Stimulated activated naive CD4-positive, alpha-beta T cell (primary cell): Measurements from ENCODE around the gene TFPI.
"Not testable (repeated sequence)": the region's sequence is repeated elsewhere in the genome, so short reads cannot be mapped to it uniquely, and the experiment has no call there.

Experiments used
- DNase-seq, 6 experiments: peaks; one replicate each; lab custom pipeline; 2025; lab: John Stamatoyannopoulos, UW

Gene TFPI

DNA sequence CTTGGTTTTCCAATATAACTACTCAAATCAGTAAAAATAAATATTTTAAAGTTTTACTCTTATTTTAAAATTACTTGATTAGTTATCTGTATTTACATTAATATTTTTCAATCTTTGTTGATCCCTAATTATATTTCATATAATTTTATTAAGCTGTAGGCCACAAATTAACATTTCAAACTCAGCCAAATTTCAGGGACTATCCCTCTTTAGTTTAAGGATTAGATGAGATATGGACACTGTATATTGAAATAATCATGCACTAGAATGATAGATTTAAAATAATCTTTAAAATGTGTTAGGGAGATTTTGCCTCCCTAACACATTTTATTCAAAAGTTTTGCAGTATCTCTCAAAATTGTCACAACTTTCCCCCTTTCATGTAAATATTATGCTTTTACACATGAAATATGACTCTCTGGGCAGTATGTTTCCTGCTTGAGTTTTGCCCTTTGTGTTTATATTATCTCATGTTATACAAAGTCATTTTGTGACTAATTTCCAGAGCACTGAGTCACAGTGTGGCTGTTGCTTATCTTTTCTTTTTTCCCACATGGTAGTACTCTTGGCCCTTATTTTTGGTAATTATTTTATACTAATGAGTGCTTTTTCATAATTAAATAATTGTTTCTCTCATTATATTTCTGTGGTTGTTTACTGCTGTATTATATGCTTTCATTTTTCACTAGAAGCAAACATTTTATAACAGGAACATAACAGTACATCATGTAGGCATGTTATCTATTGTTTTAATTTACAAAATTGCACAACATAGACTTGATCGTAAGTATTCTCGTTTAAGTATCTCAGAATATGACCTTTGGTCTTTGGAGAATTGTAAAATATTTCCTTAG lies 1.2 kb downstream of the TFPI start:
- DNase-seq, result no peak

DNA sequence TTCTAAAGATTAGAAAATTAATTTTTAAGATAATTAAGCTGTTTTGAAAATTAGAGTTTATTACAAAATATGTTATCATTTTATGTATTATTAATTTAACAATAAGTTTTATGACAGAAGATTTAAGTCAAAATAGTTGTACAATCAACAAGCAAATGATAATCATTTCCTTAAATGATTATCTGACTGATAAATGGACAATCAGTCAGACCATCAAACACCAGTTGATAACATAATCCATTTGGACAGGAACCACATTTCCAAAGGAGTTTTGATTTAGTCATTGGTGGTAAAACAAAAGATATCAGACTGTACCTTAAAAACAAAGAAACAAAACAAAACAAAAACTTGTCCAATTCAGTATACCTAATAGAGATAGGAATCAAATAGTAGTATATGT lies 1.9 kb downstream of the TFPI start:
- DNase-seq, result no peak

DNA sequence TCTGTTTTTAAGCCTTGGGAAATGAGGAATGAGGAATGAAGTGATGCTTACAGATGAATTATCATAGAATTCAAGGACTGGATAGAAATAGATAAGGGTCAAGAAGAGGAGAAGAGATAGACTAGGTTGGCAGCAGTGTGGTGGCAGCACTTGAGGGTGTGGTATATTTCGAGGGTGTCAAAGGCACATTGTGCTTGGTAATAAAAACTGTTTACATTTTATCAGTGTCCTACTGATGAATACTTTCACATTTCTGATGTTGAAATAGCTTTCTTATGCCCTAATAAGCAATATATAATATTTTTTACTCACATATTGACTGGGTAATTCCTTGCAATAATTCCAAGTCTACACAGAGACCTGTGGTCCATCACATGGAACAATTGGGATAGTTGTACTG lies 3.4 kb downstream of the TFPI start:
- DNase-seq, result no peak

DNA sequence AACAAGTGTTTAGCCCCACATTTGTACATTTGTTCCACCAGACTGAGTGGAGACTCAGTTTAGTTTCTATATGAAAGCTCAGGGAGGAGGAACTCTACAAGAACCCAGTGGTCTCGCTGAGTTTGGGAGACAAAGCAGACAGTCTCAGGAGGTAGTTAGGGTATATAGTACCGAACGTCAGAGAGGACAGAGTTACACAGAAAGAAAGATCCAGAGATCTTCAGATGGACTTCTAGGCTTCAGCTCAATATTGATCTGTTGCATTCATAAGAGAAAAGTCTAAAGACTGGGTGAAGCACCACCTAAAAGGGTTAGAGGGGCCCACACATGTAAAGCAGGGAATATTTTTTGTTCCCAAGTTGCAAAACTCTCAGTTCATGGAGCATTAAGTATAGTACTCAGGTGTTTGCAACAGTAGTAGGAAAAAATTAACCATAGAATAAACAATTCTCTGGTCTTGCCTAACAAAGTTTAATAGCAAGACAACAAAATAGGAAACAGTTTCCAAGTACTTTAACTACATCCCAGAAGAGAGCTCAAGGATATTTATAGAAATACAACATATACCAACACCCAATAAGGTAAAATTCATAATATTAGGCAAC lies 4.2 kb downstream of the TFPI start:
- DNase-seq, result no peak

DNA sequence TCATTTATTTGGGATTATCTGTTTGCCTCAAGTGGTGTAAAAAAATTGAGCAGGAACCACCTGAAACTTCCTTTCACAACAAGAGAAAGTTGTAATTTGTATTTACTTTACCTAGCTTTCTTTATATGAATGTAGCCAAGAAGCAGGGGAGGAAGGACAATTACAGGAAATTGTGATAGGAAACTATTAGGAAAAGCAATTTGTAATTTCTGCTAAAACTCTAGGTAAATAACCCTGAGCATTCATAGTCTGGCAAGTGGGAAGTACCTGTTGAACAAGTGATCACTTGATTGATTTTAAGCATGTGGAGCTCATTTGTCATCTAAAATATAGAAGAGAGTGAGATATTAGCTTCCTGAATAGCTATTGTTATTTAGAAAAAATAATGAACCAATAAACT lies 5.0 kb downstream of the TFPI start:
- DNase-seq, result no peak

DNA sequence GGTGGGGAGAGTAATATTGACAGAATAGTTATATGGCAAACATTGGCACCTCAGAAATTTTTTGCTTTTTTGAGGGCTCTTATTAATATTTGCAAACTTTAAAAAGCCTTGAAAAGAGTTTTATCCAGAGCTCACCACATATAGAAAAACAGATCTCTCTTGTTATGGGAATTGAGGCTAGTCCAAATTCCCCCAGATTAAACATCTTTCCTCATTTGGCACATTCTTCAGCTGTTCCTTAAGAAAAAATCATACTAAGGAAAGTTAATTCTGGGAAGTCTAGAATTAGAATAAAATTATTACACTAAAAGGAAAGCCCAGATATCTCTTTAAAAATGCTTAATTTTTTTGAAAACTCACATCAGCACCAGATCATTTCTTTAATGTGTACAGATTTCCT lies 5.6 kb downstream of the TFPI start:
- DNase-seq, result no peak

DNA sequence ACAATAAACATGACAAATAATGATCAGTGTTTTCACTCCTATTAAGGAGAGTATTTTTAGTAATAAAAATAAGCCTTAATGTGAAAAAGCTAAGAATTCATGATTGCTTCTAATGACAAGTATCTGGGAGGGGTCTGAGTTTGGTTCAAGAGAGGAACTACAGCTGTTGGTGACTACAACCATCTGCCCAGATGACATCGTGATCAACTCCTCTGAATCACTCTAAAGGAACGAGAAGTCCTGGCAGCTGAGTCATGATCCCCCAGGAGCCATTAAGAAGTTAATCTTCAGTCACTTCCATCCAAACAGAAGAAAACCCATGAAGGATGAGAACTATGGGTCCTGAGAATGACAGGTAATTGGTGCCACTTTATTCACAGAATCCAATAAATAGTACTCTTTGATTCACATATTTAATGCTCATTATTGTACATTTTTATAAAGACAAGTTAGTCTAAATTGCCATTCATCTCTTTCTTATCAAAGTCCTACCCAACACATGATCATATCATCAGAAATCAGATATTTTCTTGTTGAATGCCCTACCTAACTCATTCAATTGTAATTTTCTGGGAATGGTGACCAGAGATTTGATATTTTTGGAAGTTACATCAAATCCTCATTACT lies 6.8 kb downstream of the TFPI start:
- DNase-seq, result no peak

DNA sequence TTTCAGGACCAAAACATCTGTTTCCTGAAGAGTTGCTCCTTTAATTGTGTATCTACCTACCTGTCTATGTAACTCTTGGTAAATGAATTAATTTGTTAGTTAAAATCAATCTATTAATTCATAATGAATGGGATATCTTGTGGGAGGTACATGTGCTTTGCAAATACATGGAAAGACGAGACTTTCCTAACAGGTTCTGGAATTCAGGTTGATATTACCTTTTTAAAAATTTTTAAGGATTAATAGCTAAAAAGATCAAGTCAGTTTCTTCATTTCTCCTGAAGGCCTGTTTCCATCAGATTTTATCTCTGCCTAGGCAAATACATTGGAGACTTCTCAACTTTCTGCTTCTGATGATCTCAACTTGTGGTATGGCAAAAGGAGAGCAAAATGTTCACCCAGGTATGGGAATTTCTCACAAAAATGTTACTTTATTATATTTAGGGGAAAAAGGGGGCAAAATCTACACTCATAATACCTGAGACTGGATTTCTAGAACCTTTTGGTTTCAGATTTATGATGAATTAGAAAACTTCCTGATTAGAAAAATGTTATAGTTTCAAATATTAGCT lies 7.4 kb downstream of the TFPI start:
- DNase-seq, result no peak

DNA sequence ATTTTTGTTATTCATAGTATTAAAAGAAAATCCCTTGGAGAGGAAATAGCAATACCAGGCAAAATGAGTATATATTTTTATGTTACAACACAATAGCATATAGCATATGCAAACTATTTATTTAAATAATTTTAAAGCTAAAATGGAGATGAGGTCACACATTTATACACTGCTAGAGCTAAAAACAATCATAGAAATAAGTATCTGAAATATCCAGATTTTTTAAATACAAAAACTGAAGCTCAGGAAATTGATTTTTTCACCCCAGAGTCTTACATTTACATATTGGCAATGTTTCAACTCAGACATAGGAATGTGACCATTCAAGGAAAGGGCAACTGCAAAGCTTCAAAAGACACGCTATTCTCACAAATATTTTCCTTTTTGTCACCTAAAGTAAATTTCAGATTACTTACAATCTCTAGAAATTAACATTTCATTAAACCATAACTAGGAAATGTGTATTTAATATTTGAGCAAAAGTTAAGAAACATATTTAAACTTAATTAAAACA lies 8.9 kb downstream of the TFPI start:
- no peak for DNase-seq

DNA sequence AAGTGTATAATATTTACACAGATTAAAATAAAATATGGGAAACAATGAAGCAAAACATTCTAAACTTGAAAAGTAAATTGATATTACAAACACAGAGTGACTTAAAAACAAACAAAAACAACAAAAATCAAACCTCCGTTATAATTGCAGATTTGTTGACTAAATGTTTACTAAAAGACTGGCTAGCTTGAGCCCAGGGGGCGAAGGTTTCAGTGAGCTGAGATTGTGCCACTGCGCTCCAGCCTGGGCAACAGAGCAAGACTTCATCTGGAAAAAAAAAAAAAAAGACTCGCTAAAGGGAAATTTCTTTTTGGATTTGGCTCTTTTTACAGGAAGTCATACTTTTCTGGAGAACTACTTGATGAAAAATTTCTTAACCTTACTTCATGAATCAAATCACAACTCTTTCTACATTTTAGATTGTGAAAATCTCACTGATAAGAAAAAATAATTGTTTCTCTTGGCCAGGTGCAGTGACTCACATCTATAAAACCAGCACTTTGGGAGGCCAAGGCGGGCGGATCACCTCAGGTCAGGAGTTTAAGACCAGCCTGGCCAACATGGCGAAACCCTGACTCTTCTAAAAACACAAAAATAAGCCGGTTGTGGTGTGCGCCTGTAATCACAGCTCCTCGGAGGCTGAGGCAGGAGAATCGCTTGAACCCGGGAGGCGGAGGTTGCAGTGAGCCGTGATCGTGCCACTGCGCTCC lies 9.7 kb downstream of the TFPI start:
- DNase-seq, result no peak

DNA sequence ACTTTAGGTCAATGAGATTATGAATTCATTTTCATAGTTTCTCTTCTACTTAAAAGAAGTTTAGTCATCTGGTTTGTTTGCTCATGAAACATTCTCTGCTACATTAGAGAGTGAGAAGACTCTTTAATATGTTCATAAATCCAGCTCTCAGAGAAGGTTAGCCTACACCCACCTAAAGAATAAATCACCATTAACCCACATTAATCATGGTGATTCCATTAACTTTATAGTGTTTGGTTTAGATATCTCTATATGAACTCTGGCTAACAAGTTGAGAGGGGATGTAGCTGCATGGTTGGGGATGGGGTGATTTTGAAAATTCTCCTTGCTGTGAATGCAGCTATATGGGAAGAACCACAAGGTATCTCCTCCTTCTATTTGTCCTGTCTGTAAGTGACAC lies 10.7 kb downstream of the TFPI start:
- DNase-seq, result no peak

DNA sequence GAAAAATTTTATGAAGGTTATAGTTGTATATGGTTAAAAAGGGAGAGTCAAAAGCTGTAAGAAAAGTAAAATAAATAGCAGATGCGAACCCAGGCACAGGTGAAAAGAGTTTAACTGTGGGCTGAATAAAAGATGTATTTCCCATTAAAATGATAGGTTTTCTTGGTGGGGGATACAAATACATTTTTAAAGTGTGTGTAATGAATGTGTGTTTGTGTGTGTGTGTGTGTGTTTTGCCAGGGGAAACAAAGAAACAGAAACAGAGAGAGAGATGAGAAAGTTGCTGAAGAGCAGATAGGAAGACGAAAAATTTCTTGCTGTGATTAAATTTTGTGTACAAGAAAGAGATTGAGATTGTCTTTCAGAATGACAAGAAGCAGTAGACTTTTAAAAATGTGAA lies 12.1 kb downstream of the TFPI start:
- no peak for DNase-seq

DNA sequence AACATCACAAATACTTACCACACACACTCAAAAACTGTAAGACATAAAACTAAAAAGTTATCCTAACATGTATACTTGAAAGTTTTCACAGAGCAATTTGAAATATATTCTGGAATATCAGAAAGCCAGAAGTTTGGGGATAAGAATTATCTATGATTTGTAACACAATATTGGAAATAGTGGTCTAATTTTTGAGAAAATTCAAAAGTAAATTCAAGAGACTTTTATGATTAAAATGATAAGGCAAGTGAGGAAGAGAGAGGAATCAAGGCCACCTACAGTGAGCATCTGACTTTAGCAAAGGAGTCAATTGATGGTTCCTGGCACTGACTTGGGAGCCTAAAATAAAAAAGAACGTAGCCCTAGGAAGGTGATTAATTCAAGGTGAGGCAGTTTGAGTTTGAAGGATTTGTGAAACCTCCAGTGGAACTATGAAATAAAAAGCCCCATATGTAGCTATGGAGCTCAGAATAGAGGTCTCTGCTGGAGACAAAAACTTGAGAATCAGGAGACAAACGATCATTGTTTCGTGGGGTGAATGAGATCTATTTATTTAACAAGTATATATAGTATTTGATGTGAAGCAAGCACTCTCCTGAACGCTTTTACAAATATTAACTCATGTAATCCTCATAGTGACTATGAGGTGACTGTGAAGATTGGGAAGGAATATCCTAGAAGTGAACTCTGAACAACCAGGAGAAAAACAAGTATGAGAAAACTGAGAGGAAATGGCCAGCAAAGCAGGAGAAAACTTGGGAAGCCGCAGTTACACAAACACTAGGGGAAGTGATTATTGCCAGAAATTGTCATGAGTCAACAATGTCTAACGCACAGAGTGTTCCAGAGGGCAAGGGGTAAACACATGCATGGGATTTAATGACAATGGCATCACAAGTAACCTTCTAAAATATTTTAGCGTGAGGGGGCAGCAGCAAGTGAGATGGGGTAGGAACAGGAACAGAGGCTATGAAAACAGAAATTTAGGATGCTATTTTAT lies 12.8 kb downstream of the TFPI start:
- no peak for DNase-seq

DNA sequence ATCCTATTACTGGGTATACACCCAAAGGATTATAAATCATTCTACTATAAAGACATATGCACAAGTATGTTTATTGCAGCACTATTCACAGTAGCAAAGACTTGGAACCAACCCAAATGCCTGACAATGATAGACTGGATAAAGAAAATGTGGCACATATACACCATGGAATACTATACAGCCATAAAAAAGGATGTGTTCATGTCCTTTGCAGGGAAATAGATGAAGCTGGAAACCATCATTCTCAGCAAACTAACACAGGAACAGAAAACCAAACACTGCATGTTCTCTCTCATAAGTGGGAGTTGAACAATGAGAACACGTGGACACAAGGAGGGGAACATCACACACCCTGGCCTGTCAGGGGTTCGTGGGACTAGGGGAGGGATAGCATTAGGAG lies 16.0 kb downstream of the TFPI start:
- not testable (repeated sequence) for DNase-seq

DNA sequence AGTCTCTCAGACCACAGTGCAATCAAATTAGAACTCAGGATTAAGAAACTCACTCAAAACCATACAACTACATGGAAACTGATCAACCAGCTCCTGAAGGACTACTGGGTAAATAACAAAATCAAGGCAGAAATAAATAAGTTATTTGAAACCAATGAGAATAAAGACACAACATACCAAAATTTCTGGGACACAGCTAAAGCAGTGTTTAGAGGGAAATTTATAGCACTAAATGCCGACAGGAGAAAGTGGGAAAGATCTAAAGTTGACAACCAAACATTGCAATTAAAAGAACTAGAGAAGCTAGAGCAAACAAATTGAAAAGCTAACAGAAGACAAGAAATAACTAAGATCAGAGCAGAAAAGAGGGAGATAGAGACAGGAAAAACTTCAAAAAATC lies 18.9 kb downstream of the TFPI start:
- not testable (repeated sequence) for DNase-seq

DNA sequence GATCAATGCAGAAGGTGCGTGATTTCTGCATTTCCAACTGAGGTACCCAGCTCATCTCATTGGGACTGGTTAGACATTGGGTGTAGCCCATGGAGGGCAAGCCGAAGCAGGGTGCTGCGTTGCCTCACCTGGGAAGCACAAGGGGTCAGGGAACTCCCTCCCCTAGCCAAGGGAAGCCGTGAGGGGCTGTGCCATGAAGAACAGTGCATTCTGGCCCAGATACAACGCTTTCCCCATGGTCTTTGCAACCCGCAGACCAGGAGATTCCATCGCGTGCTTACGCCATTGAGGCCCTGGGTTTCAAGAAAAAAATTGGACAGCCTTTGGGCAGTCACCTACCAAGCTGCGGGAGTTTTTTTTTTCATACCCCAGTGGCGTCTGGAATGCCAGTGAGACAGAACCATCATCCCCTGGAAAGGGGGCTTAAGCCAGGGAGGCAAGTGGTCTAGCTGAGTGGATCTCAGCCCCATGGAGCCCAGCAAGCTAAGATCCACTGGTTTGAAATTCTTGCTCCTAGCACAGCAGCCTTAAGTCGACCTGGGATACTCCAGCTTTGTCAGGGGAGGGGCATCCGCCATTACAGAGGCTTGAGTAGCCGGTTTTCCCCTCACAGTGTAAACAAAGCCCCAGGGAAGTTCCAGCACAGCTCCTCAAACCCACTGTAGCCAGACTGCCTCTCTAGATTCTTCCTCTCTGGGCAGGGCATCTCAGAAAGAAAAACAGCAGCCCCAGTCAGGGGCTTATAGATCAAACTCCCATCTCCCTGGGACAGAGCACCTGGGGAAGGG lies 21.7 kb downstream of the TFPI start:
- no peak for DNase-seq

DNA sequence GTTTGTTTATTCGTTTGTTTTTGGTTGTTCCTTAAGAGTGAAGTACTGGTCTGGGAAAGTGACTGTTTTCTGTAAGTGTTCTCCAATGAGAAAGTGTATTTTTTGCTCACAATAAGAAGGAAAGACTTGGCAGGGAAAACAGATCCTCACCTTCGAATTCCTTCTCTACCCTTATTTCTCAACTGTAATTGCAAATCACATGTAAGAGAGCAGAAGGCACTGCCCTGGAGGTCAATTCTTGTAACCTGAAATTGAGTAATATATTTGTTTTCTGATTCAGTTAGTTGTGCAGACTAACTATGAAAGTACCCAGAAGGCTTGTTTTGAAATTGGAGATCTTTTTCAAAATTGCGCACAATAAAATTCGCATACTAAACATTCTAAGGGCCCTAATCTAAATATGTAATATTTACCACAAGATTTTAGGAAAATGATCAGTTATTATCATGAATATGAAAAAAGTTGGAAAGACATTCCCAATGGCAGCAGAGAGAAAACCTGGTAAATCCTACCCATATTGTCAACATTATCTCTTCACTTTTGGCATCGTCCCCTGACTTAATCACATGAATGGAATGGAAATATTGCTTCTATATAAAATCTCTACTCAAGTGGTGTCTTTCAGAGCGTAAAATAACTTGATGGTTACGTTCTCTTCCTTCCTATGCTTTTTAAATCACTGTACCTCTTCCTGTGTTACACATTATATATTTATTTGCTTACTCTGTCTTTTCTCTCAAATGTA lies 24.1 kb downstream of the TFPI start:
- no peak for DNase-seq

DNA sequence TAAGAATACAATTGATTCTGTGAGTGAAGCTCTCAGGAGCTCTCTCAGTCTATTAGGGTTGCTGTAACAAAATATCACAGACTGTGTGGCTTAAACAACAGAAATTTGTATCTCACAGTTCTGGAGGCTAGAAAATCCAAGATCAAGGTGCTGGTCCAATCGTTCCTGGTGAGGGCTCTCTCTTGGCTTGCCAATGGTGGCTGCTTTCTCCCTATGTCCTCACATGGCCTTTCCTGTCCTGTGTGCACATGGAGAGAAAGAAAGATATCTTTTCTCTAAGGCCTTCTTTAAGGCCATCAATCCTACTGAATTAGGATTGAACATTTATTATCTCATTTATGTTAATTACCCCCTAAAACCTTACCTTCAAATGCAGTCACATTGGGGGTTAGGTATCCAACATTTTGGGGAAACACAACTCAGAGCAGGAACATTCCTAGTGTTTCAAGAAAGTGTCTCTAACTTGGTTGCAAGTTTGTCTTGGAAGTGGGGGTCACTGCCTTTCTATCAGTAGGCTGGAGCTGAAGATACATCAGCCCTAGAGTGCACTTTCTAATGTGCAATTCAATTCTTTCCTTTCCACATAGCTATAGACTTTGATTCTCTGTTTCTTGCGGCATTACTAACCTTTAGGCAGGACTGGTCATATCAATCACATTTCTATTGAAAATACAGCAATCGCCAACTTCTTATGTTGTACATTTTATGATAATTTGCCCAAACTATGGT lies 24.8 kb downstream of the TFPI start:
- no peak for DNase-seq

DNA sequence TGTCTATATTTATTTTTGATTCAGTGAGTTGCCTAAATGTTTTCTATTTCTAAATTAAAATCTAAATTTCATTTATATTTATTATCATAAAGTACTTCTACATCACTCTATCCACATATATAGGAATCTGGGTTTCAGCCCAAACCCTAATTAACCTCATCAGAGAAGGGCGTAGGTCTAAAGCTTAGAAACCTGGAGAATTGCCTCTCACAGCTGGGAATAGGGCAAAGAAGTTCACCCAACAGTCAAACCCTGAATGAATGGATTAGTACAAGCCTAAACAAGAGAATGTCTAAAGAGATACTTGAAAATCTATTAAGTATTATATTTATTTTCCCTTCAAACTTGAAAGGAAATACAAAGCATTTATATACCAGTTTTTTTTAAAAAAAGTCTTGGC lies 26.2 kb downstream of the TFPI start:
- no peak for DNase-seq
